ENCODE measurements around the gene PDZD2. TPM values are rescaled to one million over a fixed set of nuclear protein-coding genes. Genes with fewer than 3 reads are reported as not detected.

The PDZD2 gene
- total RNA-seq, 1 donor from 2014 or later = 70.9 TPM

DNA sequence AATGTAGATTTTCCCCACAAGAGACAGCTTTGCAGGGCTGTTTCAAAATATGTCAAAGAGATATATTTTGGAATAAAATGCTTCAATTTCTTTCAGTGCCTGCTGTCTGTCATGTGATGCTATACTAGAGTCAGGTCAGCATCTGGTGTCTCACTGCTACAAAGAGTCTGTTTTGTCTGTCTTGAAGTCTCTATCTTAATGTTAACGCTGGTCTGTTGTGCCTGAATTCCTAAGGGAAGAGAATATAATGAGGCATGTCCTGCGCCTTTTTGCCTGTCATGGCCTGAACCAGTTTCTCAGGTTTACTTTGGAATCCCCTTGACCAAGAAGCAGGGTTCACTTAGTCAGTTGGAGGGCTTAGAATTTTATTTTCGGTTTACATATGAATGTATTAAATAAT, 176.4 kb downstream of the PDZD2 start:
- no peak overlapping the region for H3K27ac ChIP-seq
- DNase-seq (no peak), ATAC-seq (no peak)
- no peaks in the 10 kb centered on the region for H3K27me3 ChIP-seq
- TF ChIP-seq, protein P1, sequence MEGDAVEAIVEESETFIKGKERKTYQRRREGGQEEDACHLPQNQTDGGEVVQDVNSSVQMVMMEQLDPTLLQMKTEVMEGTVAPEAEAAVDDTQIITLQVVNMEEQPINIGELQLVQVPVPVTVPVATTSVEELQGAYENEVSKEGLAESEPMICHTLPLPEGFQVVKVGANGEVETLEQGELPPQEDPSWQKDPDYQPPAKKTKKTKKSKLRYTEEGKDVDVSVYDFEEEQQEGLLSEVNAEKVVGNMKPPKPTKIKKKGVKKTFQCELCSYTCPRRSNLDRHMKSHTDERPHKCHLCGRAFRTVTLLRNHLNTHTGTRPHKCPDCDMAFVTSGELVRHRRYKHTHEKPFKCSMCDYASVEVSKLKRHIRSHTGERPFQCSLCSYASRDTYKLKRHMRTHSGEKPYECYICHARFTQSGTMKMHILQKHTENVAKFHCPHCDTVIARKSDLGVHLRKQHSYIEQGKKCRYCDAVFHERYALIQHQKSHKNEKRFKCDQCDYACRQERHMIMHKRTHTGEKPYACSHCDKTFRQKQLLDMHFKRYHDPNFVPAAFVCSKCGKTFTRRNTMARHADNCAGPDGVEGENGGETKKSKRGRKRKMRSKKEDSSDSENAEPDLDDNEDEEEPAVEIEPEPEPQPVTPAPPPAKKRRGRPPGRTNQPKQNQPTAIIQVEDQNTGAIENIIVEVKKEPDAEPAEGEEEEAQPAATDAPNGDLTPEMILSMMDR (IDR thresholded peaks at IDR 0.05) = no peak
- no peak overlapping the region for H3K4me3 ChIP-seq
- no peaks in the 10 kb centered on the region for H3K9me3 ChIP-seq
- H3K4me1 ChIP-seq = no peaks in the 10 kb centered on the region
- no peaks in the 10 kb centered on the region for H3K36me3 ChIP-seq
- intact Hi-C loops (cut with DNase I) = no loop called here

DNA sequence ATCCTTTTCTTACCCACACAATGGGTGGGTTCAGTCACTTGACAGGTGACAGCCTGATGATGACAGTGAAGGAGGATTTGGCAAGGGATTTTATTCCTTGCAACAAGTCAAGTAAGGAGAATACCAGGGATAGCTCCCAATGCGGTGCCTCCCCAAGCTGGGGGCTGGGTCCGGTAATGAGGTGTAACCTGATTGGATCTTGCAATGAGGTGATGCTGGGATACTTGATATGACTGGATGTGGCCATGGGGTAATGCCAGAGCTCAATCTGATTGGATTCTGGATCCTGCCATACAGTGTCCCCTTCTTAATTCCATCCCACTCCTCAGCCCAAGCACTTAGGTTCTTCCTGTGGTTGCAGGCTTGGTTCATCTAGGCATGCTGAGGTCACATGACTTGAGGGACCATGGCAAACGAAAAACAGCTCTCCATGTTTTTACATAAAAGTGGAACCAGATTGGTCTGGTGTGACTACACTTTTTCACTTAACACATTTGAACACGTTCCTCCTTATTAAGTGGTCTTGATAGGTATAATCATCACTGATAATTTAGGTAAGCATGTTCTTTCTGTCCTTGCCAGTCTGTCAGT, 181.1 kb downstream of the PDZD2 start:
- H3K36me3 ChIP-seq = no peaks in the 10 kb centered on the region
- TF ChIP-seq, protein P1 (IDR thresholded peaks at IDR 0.05) = no peak
- H3K4me3 ChIP-seq = no peak overlapping the region
- H3K27me3 ChIP-seq = no peaks in the 10 kb centered on the region
- no peak for ATAC-seq
- intact Hi-C loops (cut with DNase I) = no loop called here
- no peaks in the 10 kb centered on the region for H3K9me3 ChIP-seq
- H3K4me1 ChIP-seq = no peaks in the 10 kb centered on the region
- DNase-seq = no peak
- H3K27ac ChIP-seq = no peak overlapping the region

DNA sequence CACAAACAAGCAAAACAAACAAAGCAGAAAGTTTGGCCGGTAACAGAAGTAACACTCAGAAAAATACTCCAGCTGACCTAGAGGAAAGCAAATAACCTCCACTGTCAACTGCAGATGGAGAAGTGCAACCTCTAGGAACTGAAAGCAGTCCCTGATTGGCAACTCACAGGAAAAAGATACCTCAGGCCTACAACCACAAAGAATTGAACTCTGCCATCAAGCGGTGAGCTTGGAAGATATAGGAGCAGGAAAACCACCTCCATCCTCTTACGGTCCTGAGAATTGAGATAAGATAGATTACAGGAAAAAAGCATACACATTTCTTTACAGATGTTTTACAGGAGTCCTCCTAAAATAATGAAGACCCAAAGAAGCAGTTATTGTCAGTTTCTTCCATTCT, 184.5 kb downstream of the PDZD2 start:
- ATAC-seq (no peak), DNase-seq (no peak)
- no peaks in the 10 kb centered on the region for H3K36me3 ChIP-seq
- TF ChIP-seq, protein P1 (IDR thresholded peaks at IDR 0.05) = no peak
- H3K4me3 ChIP-seq = no peak overlapping the region
- H3K27ac ChIP-seq = no peak overlapping the region
- no peaks in the 10 kb centered on the region for H3K4me1 ChIP-seq
- H3K27me3 ChIP-seq = no peaks in the 10 kb centered on the region
- peaks cover 3% of the 10 kb centered on the region for H3K9me3 ChIP-seq
- intact Hi-C loops (cut with DNase I) = no loop called here

DNA sequence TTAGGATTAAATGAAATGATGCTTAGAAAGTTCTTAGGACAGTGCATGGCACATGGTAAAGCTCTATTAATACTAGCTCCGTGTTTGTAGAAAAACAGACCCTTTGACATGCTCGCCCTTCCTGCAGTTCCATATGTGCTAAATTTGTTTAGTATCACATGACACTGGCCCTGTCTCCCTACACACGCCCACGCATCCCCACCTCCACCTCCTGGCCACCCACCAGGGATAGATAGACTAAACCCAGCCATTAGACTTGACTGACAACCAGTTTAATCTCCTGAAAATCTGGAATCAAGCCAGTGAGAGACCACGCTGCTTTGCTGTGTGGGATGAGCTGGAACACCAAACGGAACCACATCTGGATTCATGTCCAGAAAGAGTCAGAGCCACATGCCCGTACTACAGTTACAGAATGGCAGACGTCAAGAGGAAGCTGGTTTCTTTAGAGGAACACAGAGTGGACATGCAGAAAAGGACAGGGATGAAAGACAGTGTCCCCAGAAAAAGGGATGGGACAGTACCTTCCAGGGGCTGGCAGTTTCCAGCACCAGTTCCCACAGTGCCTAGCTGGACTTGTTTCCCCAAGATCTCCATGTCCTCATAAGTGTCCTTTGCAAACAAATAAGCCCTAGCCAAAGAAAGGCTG, 186.1 kb downstream of the PDZD2 start:
- no peaks in the 10 kb centered on the region for H3K27me3 ChIP-seq
- intact Hi-C loops (cut with DNase I) = loop anchor here (5.0 kb wide), 1 partner anchor 252 kb away; no protein-coding TSS in a partner anchor
- no peak for ATAC-seq
- H3K36me3 ChIP-seq = no peaks in the 10 kb centered on the region
- no peak overlapping the region for H3K4me3 ChIP-seq
- no peaks in the 10 kb centered on the region for H3K4me1 ChIP-seq
- TF ChIP-seq, protein P1 (IDR thresholded peaks at IDR 0.05) = no peak
- DNase-seq = no peak
- H3K9me3 ChIP-seq = peaks cover 8% of the 10 kb centered on the region
- H3K27ac ChIP-seq = no peak overlapping the region

DNA sequence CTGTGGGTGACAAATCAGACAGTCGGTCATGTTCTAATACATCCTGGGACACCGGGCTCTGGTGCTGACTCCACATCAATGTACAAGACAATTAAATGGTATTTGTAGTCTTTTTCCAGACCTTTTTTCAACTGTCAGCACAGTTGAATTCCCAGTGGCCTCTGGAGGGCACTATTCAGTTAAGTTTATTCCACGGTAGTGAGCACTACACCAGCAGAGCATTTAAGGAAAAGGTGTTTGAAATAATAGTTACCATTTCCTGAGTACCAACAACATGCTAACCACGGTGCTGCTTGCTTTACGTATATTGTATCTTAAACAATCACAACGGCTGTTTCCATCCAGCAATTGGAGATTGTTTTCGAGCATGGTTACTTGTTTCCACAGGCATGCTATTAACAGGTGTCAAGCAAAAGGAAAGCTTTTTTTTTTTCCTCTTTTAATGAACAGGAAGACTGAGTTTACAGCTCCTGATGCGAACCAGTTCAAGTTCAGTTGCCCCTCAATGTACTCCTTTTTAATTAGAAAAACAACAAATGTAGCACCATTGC, 186.7 kb downstream of the PDZD2 start:
- intact Hi-C loops (cut with DNase I) = loop anchor here (5.0 kb wide), 1 partner anchor 252 kb away; no protein-coding TSS in a partner anchor
- TF ChIP-seq, protein P1 (IDR thresholded peaks at IDR 0.05) = peak; percentile 68
- Histone ChIP-seq H3K4me1 (no peaks in the 10 kb centered on the region), H3K9me3 (peaks cover 8% of the 10 kb centered on the region), H3K27ac (no peak overlapping the region), H3K36me3 (no peaks in the 10 kb centered on the region), H3K27me3 (no peaks in the 10 kb centered on the region), H3K4me3 (no peak overlapping the region)
- DNase-seq = no peak
- peak; percentile 92 for ATAC-seq

All from upper lobe of right lung (tissue), 1 donor.